Tibial nerve (tissue), 4 donors: ENCODE data around the gene ENC1. TPM values are rescaled to one million over a fixed set of nuclear protein-coding genes. Genes with fewer than 3 reads are reported as not detected.

Experiments
- DNase-seq, 2 donors: peaks; one replicate each; pipeline ENCODE4 v3.0.0-alpha.2; 2019; ENCODE audit warnings: low spot score in 2 of 2
- H3K27ac ChIP-seq, 4 donors: fragments of 200-600 bp; sonication (generic) in 3 of 4; one replicate each; pipeline ENCODE4 v1.5.1; 2017 to 2019; ENCODE audit warnings: mild to moderate bottlenecking in 1 of 4
- H3K27me3 ChIP-seq, 2 donors: fragments of 200-600 bp; sonication (generic) in 1 of 2; one replicate each; pipeline versions ENCODE4 v1.5.1 to v1.6.0; 2017 to 2019
- H3K36me3 ChIP-seq, 3 donors: fragments of 200-600 bp; sonication (generic); one replicate each; pipeline ENCODE4 v1.5.1; 2018 to 2019
- H3K4me1 ChIP-seq, 4 donors: fragments of 200-600 bp; sonication (generic) in 3 of 4; one replicate each; pipeline ENCODE4 v1.5.1; 2017 to 2019
- H3K4me3 ChIP-seq, 4 donors: fragments of 200-600 bp; sonication (generic) in 3 of 4; one replicate each; pipeline ENCODE4 v1.5.1; 2017 to 2019; ENCODE audit warnings: mild to moderate bottlenecking in 1 of 4, moderate library complexity in 1 of 4
- H3K9me3 ChIP-seq, 4 donors: fragments of 200-600 bp; sonication (generic) in 3 of 4; one replicate each; pipeline ENCODE4 v1.5.1; 2017 to 2019
- EP300 ChIP-seq, 2 donors: sonication (generic); formaldehyde crosslinking; IDR thresholded peaks; one replicate each; pipeline ENCODE4 v1.6.1; 2017; ENCODE audit warnings: antibody characterized with exemption in 2 of 2, mild to moderate bottlenecking in 1 of 2
- POLR2A ChIP-seq, 2 donors: fragments of 450-650 bp; IDR thresholded peaks; one replicate each; pipeline ENCODE4 v1.6.1; 2017; ENCODE audit warnings: antibody characterized with exemption in 2 of 2, mild to moderate bottlenecking in 2 of 2, moderate library complexity in 2 of 2
- WGBS, 2 donors: methylation state at CpG; one replicate each; pipeline ENCODE4 v1.1.5; 2018; 5-methylcytosine and 5-hydroxymethylcytosine counted together
- total RNA-seq, 4 donors: library from RNA; depleted of rRNA; stranded (reverse); fragments of >200 nt; gene quantifications; one replicate each; pipeline ENCODE4 v1.1.0, GENCODE V29; 2016
- TF ChIP-seq, protein P1 (sequence below), 5 experiments: fragments of 200-600 bp in 3 of 5; fragments of 450-650 bp in 2 of 5; sonication (generic) in 3 of 5; IDR thresholded peaks; one replicate each; pipeline ENCODE4 v1.5.1; 2016 to 2019; ENCODE audit warnings: antibody characterized with exemption in 5 of 5, mild to moderate bottlenecking in 3 of 5, moderate library complexity in 2 of 5

The ENC1 gene
- total RNA-seq, 4 donors from 2014 or later = 4.0 to 11.7 (median 7.7) TPM

DNA sequence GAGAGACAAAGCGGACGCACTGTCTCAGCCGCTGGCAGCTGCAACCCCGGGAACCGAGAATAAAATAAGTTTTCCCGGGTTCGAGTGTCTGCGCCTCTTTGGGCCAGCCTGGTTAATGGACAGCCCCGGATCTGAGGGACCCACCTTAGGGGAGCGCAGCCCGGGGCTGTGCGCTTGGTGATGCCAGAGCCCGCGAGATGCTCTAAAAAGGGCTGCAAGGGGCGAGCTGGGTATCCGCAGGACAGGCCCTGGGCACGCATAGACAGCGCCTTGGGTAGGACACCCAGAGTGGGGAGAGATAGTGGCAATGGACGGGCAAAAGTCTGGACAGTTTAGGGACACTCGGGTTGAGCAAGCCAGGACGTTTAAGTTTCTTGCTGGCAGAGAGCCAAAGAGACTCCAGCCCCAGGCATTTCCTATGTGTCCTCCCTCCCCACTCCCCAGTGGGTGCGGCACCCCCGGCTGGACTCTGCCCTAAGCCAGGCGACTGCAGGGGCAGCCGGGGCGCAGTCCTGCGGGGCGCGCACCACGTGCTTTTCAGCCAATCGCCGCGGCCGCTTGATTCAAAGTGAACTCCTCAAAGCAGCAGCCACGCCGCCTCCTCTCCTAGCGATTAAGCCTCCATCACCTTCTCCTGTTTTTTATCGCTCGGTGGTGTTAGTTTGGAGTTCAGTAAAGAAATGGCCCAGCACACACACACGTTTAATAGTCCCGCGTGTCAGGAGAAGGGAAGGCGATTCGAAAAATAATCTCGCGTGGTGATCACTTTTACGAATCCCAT is 616 bp upstream of the ENC1 start:
- no peaks in the 10 kb centered on the region for H3K9me3 ChIP-seq
- peak; percentile 49 to 63 for DNase-seq
- 1% methylated on average over 41 to 46 of the region's 47 CpGs for WGBS, 2 donors
- no peaks in the 10 kb centered on the region for H3K27me3 ChIP-seq
- no peaks in the 10 kb centered on the region for H3K36me3 ChIP-seq
- H3K4me1 ChIP-seq = peaks cover 0 to 34% (median 8%) of the 10 kb centered on the region in 4 donors
- H3K27ac ChIP-seq = peak overlapping the region in 3 of 4 donors; percentile 49 to 85 (median 78)
- H3K4me3 ChIP-seq = peak overlapping the region; percentile 53 to 73 (median 68)
- TF ChIP-seq, protein P1, sequence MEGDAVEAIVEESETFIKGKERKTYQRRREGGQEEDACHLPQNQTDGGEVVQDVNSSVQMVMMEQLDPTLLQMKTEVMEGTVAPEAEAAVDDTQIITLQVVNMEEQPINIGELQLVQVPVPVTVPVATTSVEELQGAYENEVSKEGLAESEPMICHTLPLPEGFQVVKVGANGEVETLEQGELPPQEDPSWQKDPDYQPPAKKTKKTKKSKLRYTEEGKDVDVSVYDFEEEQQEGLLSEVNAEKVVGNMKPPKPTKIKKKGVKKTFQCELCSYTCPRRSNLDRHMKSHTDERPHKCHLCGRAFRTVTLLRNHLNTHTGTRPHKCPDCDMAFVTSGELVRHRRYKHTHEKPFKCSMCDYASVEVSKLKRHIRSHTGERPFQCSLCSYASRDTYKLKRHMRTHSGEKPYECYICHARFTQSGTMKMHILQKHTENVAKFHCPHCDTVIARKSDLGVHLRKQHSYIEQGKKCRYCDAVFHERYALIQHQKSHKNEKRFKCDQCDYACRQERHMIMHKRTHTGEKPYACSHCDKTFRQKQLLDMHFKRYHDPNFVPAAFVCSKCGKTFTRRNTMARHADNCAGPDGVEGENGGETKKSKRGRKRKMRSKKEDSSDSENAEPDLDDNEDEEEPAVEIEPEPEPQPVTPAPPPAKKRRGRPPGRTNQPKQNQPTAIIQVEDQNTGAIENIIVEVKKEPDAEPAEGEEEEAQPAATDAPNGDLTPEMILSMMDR (IDR thresholded peaks at IDR 0.05) = no peak
- TF ChIP-seq EP300 (IDR thresholded peaks at IDR 0.05) = no peak
- TF ChIP-seq POLR2A (IDR thresholded peaks at IDR 0.05) = no peak

DNA sequence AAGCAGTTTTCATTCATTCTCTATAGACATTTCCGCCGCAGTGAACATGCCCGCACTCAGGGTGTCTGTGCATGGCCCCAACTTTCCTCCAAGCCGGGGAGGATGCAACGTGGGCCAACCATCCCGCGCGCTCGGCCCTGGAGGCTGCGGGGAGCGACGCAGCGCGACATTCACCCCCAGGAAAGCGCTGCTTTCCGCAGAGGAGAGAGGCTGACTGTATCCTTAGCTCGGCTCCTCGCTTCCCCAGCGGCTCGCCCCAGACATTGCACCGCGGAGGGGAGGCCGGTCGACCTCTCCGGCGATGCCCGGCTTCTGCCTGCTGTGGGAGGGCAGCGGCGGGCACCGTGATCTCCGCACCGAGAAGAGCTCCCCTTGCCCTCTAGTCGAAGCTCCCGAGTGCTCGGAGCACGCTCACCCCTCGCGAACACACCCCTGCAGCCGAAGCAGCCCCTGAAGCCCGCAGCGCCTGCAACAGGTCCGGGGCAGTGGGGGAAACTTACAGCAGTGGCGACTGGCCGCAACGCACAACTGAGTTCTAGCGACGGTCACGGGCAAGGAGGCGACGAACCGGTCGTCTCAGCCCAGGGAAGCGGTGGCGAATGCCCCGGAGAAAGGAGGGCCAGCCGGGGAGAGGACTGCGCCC is 600 bp downstream of the ENC1 start:
- no peak for DNase-seq
- 1% methylated on average over 32 to 42 of the region's 57 CpGs for WGBS, 2 donors
- Histone ChIP-seq H3K27ac (peak overlapping the region in 3 of 4 donors; percentile 49 to 85 (median 78)), H3K4me3 (peak overlapping the region; percentile 53 to 73 (median 68)), H3K9me3 (no peaks in the 10 kb centered on the region), H3K4me1 (peaks cover 0 to 34% (median 8%) of the 10 kb centered on the region in 4 donors), H3K27me3 (no peaks in the 10 kb centered on the region), H3K36me3 (peaks cover 0 to 9% (median 0%) of the 10 kb centered on the region in 3 donors)
- TF ChIP-seq EP300 (IDR thresholded peaks at IDR 0.05) (no peak), POLR2A (IDR thresholded peaks at IDR 0.05) (no peak)
- TF ChIP-seq, protein P1 (IDR thresholded peaks at IDR 0.05) = no peak

DNA sequence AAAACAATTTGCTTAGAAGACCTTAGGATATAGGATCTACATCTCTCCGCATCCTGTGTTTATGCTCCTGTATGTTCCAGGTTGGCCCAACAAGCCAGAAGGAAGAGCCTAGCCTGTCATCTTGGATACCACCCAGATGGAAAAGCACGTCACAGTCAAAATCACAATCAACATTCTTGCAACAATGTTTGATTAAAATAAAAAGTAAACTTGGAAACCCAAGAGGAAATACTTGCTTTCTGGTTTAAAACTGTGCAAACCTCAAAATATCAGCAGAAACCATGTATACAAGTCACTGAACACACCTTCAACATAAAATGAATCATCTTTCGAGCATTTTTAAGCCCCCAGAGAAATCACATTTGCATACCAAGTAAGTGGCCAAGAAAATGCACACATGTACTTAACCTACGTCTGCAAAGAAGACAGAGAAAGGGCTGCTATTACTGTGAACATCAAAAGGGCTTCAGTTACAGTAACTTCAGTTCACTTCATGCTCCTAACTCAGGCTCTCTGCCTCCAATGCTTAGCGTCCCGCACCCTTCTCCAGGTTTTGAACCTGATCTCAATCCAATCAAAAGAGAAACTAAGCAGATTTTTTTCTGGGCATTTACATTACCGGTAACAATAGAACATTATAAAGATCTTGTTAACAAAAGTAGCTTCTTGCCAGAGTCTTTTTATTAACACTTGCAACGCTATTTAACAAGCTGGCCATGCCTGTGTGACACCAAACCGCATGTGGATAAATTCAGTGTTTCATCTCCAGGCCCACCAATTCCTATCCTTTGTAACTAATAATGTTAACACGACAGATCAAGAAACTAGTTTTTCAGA is 1.3 kb downstream of the ENC1 start:
- Histone ChIP-seq H3K4me1 (peaks cover 0 to 34% (median 8%) of the 10 kb centered on the region in 4 donors), H3K36me3 (peaks cover 0 to 10% (median 0%) of the 10 kb centered on the region in 3 donors), H3K4me3 (peak overlapping the region; percentile 53 to 73 (median 68)), H3K27ac (peak overlapping the region in 1 of 4 donors; percentile 78), H3K9me3 (no peaks in the 10 kb centered on the region), H3K27me3 (no peaks in the 10 kb centered on the region)
- no peak for DNase-seq
- TF ChIP-seq EP300 (IDR thresholded peaks at IDR 0.05) (no peak), POLR2A (IDR thresholded peaks at IDR 0.05) (no peak)
- TF ChIP-seq, protein P1 (IDR thresholded peaks at IDR 0.05) = no peak
- 19 to 22% methylated on average over 10 of the region's 10 CpGs for WGBS, 2 donors

DNA sequence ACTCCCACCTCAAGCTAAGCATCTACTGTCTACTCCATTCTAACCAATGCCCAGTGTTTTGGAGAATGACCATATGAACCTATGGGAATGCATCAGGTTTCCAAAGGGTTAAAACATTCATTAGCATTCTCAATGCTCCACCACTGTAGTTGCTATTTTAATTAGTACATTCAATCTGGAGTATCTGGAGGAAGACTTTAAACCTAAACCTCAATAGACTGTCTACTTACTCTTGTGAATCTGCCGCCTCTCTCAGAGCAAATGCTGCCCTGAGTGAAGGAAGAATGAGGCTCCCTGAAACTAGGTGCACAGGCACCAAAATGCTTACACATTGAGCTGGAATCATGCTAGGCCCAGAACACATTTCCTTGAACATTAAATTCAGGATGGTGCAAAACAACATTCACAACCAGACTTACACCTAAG is 2.0 kb downstream of the ENC1 start:
- H3K4me3 ChIP-seq = peak overlapping the region in 2 of 4 donors; percentile 68 to 69
- H3K36me3 ChIP-seq = peaks cover 0 to 10% (median 0%) of the 10 kb centered on the region in 3 donors
- H3K9me3 ChIP-seq = no peaks in the 10 kb centered on the region
- WGBS, 2 donors = 84 to 100% methylated on average over 1 of the region's 1 CpG
- no peaks in the 10 kb centered on the region for H3K27me3 ChIP-seq
- peaks cover 0 to 34% (median 8%) of the 10 kb centered on the region in 4 donors for H3K4me1 ChIP-seq
- H3K27ac ChIP-seq = no peak overlapping the region
- TF ChIP-seq POLR2A (IDR thresholded peaks at IDR 0.05) (no peak), EP300 (IDR thresholded peaks at IDR 0.05) (no peak)
- TF ChIP-seq, protein P1 (IDR thresholded peaks at IDR 0.05) = no peak
- DNase-seq = no peak
